Measurements from ENCODE around the gene POLR3F.
"Not testable (repeated sequence)": the region's sequence is repeated elsewhere in the genome, so short reads cannot be mapped to it uniquely, and the experiment has no call there.

Gene POLR3F

GRCh38 chr20:18523066-18523465 is 55.9 kb downstream of the POLR3F start:
- Mint-ChIP-seq H3K4me1 (no peaks in the 10 kb centered on the region), H3K9me3 (no peaks in the 10 kb centered on the region), H3K36me3 (ENCODE audit: low read depth) (peaks cover 27% of the 10 kb centered on the region), H3K27me3 (no peaks in the 10 kb centered on the region), H3K4me3 (no peak overlapping the region), H3K27ac (no peak overlapping the region)
- DNase-seq (no peak), ATAC-seq (no peak)

GRCh38 chr20:18524646-18525045 is 57.5 kb downstream of the POLR3F start:
- no peak overlapping the region for H3K4me3 Mint-ChIP-seq
- H3K9me3 Mint-ChIP-seq = no peaks in the 10 kb centered on the region
- H3K27me3 Mint-ChIP-seq = no peaks in the 10 kb centered on the region
- no peaks in the 10 kb centered on the region for H3K4me1 Mint-ChIP-seq
- ATAC-seq (no peak), DNase-seq (no peak)
- no peak overlapping the region for H3K27ac Mint-ChIP-seq
- peaks cover 38% of the 10 kb centered on the region for H3K36me3 Mint-ChIP-seq (ENCODE audit: low read depth)

- not testable (repeated sequence) for H3K9me3 Mint-ChIP-seq, DNase-seq, H3K27me3 Mint-ChIP-seq, H3K27ac Mint-ChIP-seq, H3K4me3 Mint-ChIP-seq, H3K4me1 Mint-ChIP-seq, ATAC-seq
- peaks cover 53% of the 10 kb centered on the region for H3K36me3 Mint-ChIP-seq (ENCODE audit: low read depth)
These were observed 59.6 kb downstream of the POLR3F start for GRCh38 chr20:18526761-18527160.

GRCh38 chr20:18527339-18527738 is 60.1 kb downstream of the POLR3F start:
- Mint-ChIP-seq H3K27ac (no peak overlapping the region), H3K36me3 (ENCODE audit: low read depth) (peaks cover 59% of the 10 kb centered on the region)

GRCh38 chr20:18527836-18528235 is 60.6 kb downstream of the POLR3F start:
- Mint-ChIP-seq H3K4me1 (no peaks in the 10 kb centered on the region), H3K27ac (no peak overlapping the region), H3K9me3 (no peaks in the 10 kb centered on the region), H3K27me3 (no peaks in the 10 kb centered on the region), H3K4me3 (no peak overlapping the region), H3K36me3 (ENCODE audit: low read depth) (peaks cover 64% of the 10 kb centered on the region)
- ATAC-seq = no peak
- DNase-seq = no peak

More at GRCh38 chr20:18527339-18527738, 60.1 kb downstream of the POLR3F start:
- ATAC-seq (no peak), DNase-seq (no peak)
- Mint-ChIP-seq H3K4me3 (no peak overlapping the region), H3K9me3 (no peaks in the 10 kb centered on the region), H3K4me1 (no peaks in the 10 kb centered on the region), H3K27me3 (no peaks in the 10 kb centered on the region)

- no peak overlapping the region for H3K27ac Mint-ChIP-seq
- H3K4me3 Mint-ChIP-seq = no peak overlapping the region
- no peaks in the 10 kb centered on the region for H3K4me1 Mint-ChIP-seq
- ATAC-seq = no peak
- H3K9me3 Mint-ChIP-seq = no peaks in the 10 kb centered on the region
- no peak for DNase-seq
- no peaks in the 10 kb centered on the region for H3K27me3 Mint-ChIP-seq
- peaks cover 67% of the 10 kb centered on the region for H3K36me3 Mint-ChIP-seq (ENCODE audit: low read depth)
These were observed 61.9 kb downstream of the POLR3F start for GRCh38 chr20:18529041-18529440.

- Mint-ChIP-seq H3K36me3 (ENCODE audit: low read depth) (peaks cover 66% of the 10 kb centered on the region), H3K27me3 (no peaks in the 10 kb centered on the region), H3K9me3 (no peaks in the 10 kb centered on the region), H3K4me3 (no peak overlapping the region), H3K27ac (no peak overlapping the region), H3K4me1 (no peaks in the 10 kb centered on the region)
- ATAC-seq (no peak), DNase-seq (no peak)
These were observed 65.4 kb downstream of the POLR3F start for GRCh38 chr20:18532626-18533025.

- Mint-ChIP-seq H3K4me1 (no peaks in the 10 kb centered on the region), H3K27ac (no peak overlapping the region), H3K36me3 (ENCODE audit: low read depth) (peaks cover 63% of the 10 kb centered on the region), H3K4me3 (no peak overlapping the region), H3K9me3 (no peaks in the 10 kb centered on the region), H3K27me3 (no peaks in the 10 kb centered on the region)
- DNase-seq (no peak), ATAC-seq (no peak)
These were observed 66.3 kb downstream of the POLR3F start for GRCh38 chr20:18533491-18533890.

- H3K4me1 Mint-ChIP-seq = no peaks in the 10 kb centered on the region
- no peak overlapping the region for H3K4me3 Mint-ChIP-seq
- DNase-seq (no peak), ATAC-seq (no peak)
- H3K9me3 Mint-ChIP-seq = no peaks in the 10 kb centered on the region
- H3K27ac Mint-ChIP-seq = no peak overlapping the region
- peaks cover 61% of the 10 kb centered on the region for H3K36me3 Mint-ChIP-seq (ENCODE audit: low read depth)
- no peaks in the 10 kb centered on the region for H3K27me3 Mint-ChIP-seq
These were observed 66.9 kb downstream of the POLR3F start for GRCh38 chr20:18533978-18534644.
